Fibroblast of skin of left biceps (primary cell): ENCODE results near the gene TMOD2.

Experiments
- DNase-seq, 2 experiments: peaks; one replicate each; pipeline ENCODE4 v3.0.0-alpha.2; 2013; ENCODE audit warnings: low read depth in 2 of 2

Gene TMOD2

GRCh38 chr15:51818150-51818549 is 66.8 kb downstream of the TMOD2 start:
- no peak for DNase-seq

GRCh38 chr15:51825698-51826097 is 74.3 kb downstream of the TMOD2 start:
- DNase-seq: no peak

DNA sequence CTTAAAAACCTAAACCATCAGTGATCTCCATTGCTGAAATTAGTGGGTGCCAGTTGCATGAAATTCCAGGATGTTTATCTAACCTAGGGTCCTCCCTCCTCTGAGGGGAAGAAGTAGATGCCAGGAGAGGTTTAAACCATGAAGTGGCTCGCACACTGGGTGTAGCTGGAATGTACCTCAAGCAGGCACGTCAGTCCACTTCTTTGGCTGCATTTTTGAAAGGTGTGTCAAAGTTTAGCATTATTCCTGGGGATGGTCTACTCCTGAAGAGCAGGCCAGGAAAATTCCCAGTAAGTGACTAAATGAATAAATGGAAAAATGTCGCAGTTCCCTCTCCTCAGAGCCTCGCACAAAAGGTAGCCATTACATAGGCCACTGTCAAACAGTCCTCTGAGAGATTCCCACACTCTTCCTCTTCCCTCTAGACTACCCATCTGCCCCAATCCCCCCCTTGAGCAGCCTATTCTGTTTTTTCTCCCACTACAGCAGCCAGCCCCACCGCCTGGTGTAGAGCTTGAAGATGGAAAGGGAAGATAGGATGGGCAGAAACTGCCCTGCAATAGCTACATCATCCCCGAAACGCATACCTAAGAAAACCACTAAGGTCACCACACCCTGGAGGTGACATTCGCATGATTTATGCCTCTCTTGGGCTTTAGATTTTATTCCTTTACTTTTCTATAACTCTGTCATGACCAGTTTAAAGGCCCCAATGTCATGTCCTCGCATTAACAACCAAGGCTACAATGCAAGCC is 77.4 kb downstream of the TMOD2 start:
- no peak for DNase-seq

DNA sequence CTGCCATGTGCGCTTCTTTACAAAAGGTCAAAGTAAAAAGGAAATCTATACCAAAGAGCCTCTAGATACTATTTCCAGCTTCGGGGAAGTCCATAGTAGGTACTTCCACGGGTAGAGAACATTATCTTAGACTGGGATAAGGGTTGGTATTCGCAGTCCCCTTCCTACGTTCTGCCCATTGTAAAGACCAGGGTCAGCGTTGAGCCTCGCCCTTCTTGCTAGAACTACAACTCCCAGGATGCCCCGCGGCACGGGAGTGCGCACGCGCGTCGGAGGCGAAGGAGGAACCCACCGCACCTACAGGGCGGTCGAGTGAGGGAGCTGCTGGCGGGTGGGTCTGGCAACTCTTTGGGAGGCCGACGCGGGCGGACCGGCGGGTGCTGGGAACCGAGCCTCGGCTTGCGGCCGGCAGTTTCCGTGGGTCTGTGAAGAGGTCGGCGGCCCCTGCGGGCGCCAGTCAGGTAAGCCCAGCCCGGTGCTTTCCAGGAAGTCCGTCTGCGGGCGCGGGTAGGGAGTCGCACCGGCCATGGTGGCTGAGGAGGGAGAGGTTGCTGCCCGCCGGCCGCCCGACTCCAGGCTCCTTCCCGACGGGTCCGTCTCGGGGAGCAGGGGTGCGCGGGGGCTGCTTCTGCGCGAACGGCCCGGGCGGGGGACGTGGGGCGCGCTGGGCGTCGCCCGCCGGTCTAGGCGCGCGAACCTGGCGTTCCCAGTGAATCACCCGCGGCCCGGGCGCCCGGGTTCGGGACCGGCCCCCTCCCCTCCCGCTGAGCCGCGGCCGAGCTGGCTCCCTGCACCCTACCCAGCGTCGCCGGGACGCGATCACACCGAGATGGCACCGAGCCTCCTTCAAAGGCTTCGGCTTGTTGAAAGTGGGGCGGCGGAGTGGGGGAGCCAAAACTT is 78.2 kb downstream of the TMOD2 start, which contains the start of gene TMOD3:
TSS of gene TMOD3 (plus strand) at position 278 of the 900 bp plus-strand sequence. CDS start 33,232 bp downstream, outside the sequence.
- peak; percentile 60 to 63 for DNase-seq

DNA sequence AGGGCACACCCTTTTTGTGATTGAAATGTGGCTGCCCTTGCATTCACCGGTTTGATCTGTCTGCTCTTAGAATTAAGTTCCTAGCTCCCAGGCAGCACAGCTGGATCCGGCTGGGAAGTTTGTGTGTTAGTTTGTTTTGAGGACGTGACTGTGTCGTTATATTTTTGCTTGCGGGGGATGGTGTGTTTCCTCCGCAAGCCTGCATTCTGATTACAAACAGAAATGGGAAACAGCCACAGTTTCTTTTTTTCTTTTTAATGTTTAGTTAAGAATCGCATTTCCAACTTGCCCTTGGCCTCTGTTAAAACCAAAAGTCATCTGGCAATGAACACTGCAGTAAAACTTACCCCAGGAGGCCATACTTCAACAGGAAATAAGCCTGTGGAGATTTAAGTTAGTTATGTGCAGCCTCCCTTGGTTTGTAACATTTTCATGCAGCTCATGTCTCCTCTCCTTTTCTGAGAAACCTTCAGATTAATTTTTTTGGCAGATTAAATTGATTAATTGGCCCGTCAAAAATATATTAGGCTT is 78.9 kb downstream of the TMOD2 start:
- no peak for DNase-seq

GRCh38 chr15:51833772-51834171 is 82.4 kb downstream of the TMOD2 start:
- DNase-seq: no peak

- no peak for DNase-seq
These were observed 86.4 kb downstream of the TMOD2 start for GRCh38 chr15:51837792-51838251.

DNA sequence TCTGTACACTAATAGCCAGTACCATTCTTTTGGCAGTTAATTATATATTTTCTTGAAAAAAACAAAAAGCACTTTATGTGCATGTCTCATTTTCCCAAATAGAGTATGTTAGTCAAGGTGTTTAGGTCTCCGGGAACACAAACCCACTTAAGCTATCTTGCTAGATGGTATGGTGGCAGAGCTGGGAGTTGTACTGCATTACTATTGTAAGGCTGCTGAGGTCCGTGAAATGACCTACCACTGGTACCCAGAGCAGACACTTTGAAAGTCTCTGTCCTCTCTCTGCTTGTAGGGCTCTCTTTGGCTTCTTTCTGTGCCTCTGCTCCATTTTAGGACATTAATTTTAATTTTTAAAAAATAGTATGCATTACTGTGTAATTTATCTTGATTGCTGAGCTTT is 86.9 kb downstream of the TMOD2 start:
- DNase-seq: no peak

DNA sequence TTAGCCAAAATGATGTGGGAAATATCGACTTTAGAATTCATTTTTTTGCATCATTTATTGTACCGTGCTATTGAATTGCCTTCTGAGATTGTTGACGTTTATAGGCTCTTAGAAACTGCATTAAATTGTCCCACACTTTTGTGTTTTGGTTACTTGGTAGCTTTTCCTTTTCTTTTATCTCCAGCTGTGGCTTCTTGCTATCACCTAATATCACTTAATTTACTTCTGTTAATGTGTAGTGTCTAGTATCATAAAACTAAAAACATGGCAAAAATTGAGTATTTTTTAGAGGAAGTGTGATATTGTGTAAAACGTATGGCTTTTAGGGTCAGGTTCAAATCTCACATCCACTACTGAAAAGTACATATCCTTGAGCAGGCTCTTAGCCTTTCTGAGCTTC is 89.3 kb downstream of the TMOD2 start:
- DNase-seq: no peak

DNA sequence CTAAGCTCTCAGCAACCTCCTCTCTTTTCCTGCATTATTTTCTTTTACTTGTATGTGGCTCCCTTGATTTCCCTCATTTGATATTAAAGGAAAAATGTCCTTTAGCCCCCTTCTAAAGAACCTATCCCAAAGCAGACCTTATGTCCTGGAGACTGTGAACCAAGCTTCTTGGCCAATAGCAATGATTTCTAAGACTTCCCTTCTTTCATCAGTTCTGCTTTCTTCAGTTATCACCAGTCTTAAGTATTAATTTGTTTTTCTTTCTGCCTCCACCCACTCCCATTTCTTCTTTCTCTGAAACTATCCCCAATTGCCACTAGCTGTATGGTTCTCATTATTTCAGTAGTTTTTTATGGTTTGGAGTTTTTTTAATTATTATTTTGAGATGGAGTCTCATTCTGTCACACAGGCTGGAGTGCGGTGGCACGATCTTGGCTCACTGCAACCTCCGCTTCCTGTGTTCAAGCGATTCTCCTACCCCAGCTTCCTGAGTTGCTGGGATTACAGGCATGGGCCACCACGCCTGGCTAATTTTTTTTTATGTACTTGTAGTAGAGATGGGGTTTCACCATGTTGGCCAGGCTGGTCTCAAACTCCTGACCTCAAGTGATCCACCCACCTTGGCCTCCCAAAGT is 90.1 kb downstream of the TMOD2 start:
- no peak for DNase-seq

- no peak for DNase-seq
These were observed 90.9 kb downstream of the TMOD2 start for GRCh38 chr15:51842265-51842664.

DNA sequence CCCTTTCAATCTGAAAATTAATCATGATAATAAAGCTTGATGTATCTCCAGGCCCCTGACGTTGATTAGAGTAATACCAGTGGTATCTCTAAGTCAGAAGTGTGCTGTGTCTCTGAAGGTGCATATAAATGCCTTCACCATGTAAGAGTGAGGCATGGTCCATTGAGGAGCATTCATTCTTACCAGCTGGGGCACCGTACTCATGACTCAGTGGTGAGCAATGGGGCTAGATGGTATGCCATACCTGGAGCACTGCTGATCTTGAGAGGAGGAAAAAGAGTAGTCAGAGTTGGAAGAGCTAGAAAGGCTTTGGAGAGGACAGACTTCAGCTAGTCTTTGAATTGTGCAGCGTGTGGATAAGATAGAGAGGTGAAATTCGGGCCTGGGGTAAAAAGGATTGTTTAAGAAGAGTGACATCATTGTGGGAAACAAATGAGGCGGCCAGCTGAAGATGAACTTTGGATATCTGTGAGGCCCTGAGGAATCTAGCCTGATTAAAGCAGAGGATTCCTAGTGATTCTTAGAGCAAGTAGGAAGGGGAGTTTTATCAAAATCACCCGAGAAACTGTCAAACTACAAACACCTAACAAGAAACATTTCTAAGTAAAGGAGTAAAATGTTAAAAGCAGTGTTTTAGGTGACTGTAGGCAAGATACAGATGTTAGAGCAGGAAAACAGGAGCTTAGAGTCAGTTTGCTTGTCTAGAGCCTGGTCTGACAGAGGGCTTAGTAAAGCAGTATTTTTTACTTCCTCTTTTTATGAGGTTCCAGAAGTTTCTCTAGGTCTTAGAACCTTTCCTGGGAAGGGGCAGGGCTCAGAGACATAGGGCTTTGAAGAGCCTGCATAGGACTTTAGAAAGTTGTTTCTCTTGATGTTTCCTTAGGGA is 91.7 kb downstream of the TMOD2 start:
- DNase-seq: no peak

GRCh38 chr15:51844747-51845426 is 93.5 kb downstream of the TMOD2 start:
- DNase-seq: no peak

DNA sequence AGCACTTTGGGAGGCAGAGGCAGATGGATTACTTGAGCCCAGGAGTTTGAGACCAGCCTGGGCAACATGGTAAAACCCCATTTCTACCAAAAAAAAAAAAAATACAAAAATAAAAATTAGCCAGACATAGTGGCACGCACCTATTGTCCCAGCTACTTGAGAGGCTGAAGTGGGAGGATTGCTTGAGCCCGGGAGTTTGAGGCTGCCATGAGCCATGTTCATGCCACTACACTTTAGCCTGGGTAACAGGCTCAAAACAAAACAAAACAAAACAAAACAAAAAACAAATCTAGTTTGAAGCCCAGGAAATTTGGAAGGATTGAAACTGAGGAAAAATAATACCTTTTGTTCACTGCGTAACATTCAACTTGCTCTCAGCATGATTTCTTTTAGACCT is 94.7 kb downstream of the TMOD2 start:
- no peak for DNase-seq

DNA sequence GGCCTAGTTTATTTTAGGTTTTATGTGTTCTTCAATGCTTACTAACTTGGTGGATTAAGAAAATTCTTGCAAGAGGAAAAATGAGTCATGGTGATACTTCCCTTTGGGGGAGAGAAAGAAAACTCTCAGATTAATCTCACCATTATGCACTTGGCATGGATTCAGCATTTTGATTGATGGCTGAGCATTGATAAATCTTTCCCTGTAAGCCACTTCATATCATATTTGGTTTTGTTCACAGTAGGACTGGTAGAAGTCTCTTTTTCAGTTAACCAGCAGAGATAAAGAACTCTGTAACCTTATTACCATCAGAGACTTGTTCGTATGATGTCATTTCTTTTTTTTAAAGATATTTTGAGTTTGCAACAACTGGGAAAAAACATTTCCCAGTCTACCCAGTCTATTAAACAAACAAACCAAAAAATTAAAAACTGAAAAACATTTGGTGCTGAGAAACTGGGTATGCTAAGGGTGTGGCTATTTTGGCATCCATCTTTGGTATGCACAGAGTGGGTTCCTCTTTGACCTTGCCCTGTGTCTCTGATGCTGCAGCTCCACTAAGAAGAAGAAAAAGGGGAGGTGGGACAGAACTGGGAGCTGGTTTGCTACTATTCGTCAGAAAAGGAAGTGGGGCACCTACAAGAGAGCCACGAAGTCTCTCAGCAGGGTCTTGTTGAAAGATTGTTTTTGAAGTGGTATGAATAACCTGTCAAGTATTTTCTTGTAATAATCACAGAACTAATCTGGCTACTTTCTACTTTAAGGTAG is 95.2 kb downstream of the TMOD2 start:
- peak; percentile 19 for DNase-seq

DNA sequence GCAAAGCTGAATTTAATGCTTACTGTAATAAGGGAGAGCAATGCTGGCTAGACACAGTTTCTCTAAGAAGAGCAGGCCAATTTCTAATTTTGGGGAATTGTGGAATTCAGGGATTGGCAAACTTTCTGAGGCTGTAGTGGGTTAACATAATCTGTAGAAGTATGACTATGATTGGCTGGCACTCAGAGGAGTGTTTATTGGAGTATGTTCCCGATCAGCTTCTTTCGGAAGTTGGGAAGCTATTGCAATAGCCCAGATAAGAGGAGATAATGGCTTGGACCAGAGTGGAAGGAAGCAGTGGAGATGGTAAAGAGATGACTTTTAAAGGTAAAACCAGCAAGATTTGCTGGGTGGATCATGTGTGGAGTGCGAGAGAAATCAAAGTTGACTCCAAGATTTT is 97.4 kb downstream of the TMOD2 start:
- DNase-seq: no peak

GRCh38 chr15:51849860-51850259 is 98.5 kb downstream of the TMOD2 start:
- no peak for DNase-seq

DNA sequence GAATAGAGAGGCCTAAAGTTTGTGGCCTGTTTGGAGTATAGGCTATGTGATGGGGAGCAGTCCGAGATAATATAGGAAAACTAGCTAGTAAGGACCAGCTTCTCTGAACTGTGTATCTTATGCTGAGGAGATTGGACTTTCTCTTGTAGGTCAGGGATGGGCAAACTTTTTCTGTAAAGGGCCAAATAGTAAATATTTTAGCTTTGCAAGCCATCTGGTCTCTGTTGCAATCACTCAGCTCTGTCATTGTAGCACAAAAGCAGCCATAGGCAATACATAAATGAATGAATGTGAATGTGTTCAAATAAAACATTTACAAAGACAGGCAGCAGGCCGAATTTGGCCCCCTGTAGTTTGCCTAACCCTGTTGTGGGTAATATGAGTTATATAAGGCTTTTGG is 102.6 kb downstream of the TMOD2 start:
- DNase-seq: no peak

- DNase-seq: no peak
These were observed 104.2 kb downstream of the TMOD2 start for GRCh38 chr15:51855612-51856011.
